Measurements from ENCODE around the gene LGMN. TPM values are rescaled to one million over a fixed set of nuclear protein-coding genes. Genes with fewer than 3 reads are reported as not detected.

Gene LGMN
- polyA plus RNA-seq, 1 of the 3 experiments (the other 2 are of a cell fraction): 76.3 TPM

- no peak for TF ChIP-seq NRF1 (IDR thresholded peaks at IDR 0.05; ENCODE audit: low read depth, low read length)
- TF ChIP-seq FOXJ3 (CRISPR knock-in tag; IDR thresholded peaks at IDR 0.05): no peak
- no peak for TF ChIP-seq CHD2 (IDR thresholded peaks at IDR 0.05; ENCODE audit: low read length, partially characterized antibody)
- no peak for TF ChIP-seq SMC3 (IDR thresholded peaks at IDR 0.05; ENCODE audit: low read depth, low read length)
- no peak for TF ChIP-seq RCOR1 (IDR thresholded peaks at IDR 0.05; ENCODE audit: low read length)
- TF ChIP-seq POLR2AphosphoS5 (IDR thresholded peaks at IDR 0.05; ENCODE audit: low read depth, low read length): no peak
- TF ChIP-seq MEF2A (IDR thresholded peaks at IDR 0.05; ENCODE audit: borderline replicate concordance, low read depth): no peak
- no peak for TF ChIP-seq TEAD4 (IDR thresholded peaks at IDR 0.05; ENCODE audit: borderline replicate concordance, insufficient read depth)
- TF ChIP-seq RXRA (IDR thresholded peaks at IDR 0.05; ENCODE audit: borderline replicate concordance, low read depth): no peak
These were observed 44.2 kb downstream of the LGMN start (continued) for GRCh38 chr14:92704036-92704804.

- H3K27me3 ChIP-seq (ENCODE audit: insufficient read depth): no peaks in the 10 kb centered on the region
- whole genome bisulfite sequencing (ENCODE audit: low lambda C conversion rate): 96% methylated on average over 10 of the region's 10 CpGs
- ChIA-PET POLR2A (no interaction called here), CTCF (interaction anchor here (0.7 to 1.4 kb wide), 3 partner anchors 11 to 1071 kb away, joined by 3 to 6 read pairs (median 4); no protein-coding TSS in a partner anchor)
- DNase-seq: no peak
- H3F3A ChIP-seq (replicated peaks; ENCODE audit: insufficient read depth): no peaks in the 10 kb centered on the region
- no peak overlapping the region for H3K27ac ChIP-seq (ENCODE audit: low read depth in 2 of 2, low read length in 1 of 2)
- no peak overlapping the region for H2AFZ ChIP-seq (ENCODE audit: low read depth)
- no peaks in the 10 kb centered on the region for H3K79me2 ChIP-seq (ENCODE audit: insufficient read depth)
- H4K20me1 ChIP-seq (ENCODE audit: insufficient read depth): no peaks in the 10 kb centered on the region
- H3K4me1 ChIP-seq (ENCODE audit: control insufficient read depth in 1 of 2, insufficient read depth in 2 of 2, low read depth in 1 of 2, low read length in 1 of 2): no peaks in the 10 kb centered on the region
- H3K4me3 ChIP-seq (ENCODE audit: low read depth in 2 of 2, low read length in 1 of 2): no peak overlapping the region
- H3K9ac ChIP-seq: no peak overlapping the region
- TF ChIP-seq RXRA (IDR thresholded peaks at IDR 0.05; ENCODE audit: borderline replicate concordance, low read depth) (no peak), RCOR1 (IDR thresholded peaks at IDR 0.05; ENCODE audit: low read length) (no peak), RFX5 (IDR thresholded peaks at IDR 0.05; ENCODE audit: low read length) (no peak), CTCF (IDR thresholded peaks at IDR 0.05) (no peak), RAD21 (IDR thresholded peaks at IDR 0.05; ENCODE audit: low read length) (no peak), NFIC (IDR thresholded peaks at IDR 0.05; ENCODE audit: borderline replicate concordance) (no peak), TCF12 (IDR thresholded peaks at IDR 0.05) (no peak), USF1 (IDR thresholded peaks at IDR 0.05; ENCODE audit: borderline replicate concordance, low read depth) (no peak), CHD2 (IDR thresholded peaks at IDR 0.05; ENCODE audit: low read length, partially characterized antibody) (no peak), NRF1 (IDR thresholded peaks at IDR 0.05; ENCODE audit: low read depth, low read length) (no peak), GABPA (IDR thresholded peaks at IDR 0.05; ENCODE audit: low read depth) (no peak), YY1 (IDR thresholded peaks at IDR 0.05; ENCODE audit: low read depth) (no peak), FOXM1 (IDR thresholded peaks at IDR 0.05; ENCODE audit: low read depth) (no peak)
- no peaks in the 10 kb centered on the region for H3K9me2 ChIP-seq
- no peaks in the 10 kb centered on the region for H3K9me3 ChIP-seq
- no peak overlapping the region for H3K4me2 ChIP-seq
- H3K36me3 ChIP-seq (replicated peaks in 1 of 2; ENCODE audit: control insufficient read depth in 1 of 2, insufficient read depth in 2 of 2, low read length in 1 of 2): peaks cover 0 to 4% of the 10 kb centered on the region in 2 experiments
These were observed 44.9 kb downstream of the LGMN start for GRCh38 chr14:92703516-92703915.
